Fibroblast of lung (primary cell): Measurements from ENCODE around the gene FHAD1. TPM values are rescaled to one million over a fixed set of nuclear protein-coding genes. Genes with fewer than 3 reads are reported as not detected.

Experiments
- DNase-seq, 2 donors: peaks; one replicate each; pipeline versions ENCODE4 v3.0.0 to v3.0.0-alpha.2; 2010; ENCODE audit warnings: low read depth in 2 of 2
- H2AFZ ChIP-seq: 2 replicates; pipeline ENCODE4 v1.5.1; 2012; ENCODE audit warnings: low read length, control low read depth, inconsistent platforms
- H3K27ac ChIP-seq: 2 replicates; pipeline ENCODE4 v1.5.1; 2011; ENCODE audit warnings: low read length, control low read depth; ENCODE audit not compliant: insufficient read depth
- H3K27me3 ChIP-seq: 2 replicates; pipeline ENCODE4 v1.5.1; 2011; ENCODE audit warnings: mild to moderate bottlenecking, low read length; ENCODE audit not compliant: control insufficient read depth, insufficient read depth
- H3K36me3 ChIP-seq: 2 replicates; pipeline ENCODE4 v1.5.1; 2011; ENCODE audit warnings: low read length; ENCODE audit not compliant: control insufficient read depth, insufficient read depth
- H3K4me1 ChIP-seq: 2 replicates; pipeline ENCODE4 v1.5.1; 2011; ENCODE audit warnings: low read length; ENCODE audit not compliant: control insufficient read depth, insufficient read depth; ENCODE audit errors: extremely low read depth
- H3K4me2 ChIP-seq: 2 replicates; pipeline ENCODE4 v1.5.1; 2011; ENCODE audit warnings: low read length, control low read depth; ENCODE audit not compliant: insufficient read depth; ENCODE audit errors: extremely low read depth
- H3K4me3 ChIP-seq, 4 experiments: fragments of 200-600 bp in 1 of 4; sonication (generic) in 1 of 4; replicated peaks in 1 of 4; 2 replicates each; pipeline ENCODE4 v1.5.1; 2011 to 2016; ENCODE audit warnings: low read length in 4 of 4, low read depth in 3 of 4, mild to moderate bottlenecking in 3 of 4, control low read depth in 2 of 4, inconsistent platforms in 1 of 4, mixed read lengths in 1 of 4; ENCODE audit not compliant: insufficient read depth in 1 of 4; ENCODE audit errors: control extremely low read depth in 1 of 4
- H3K79me2 ChIP-seq: 2 replicates; pipeline ENCODE4 v1.5.1; 2012; ENCODE audit warnings: mild to moderate bottlenecking, low read length, inconsistent platforms; ENCODE audit not compliant: control insufficient read depth, insufficient read depth
- H3K9ac ChIP-seq: 2 replicates; pipeline ENCODE4 v1.5.1; 2011; ENCODE audit warnings: mild to moderate bottlenecking, low read length, control low read depth; ENCODE audit not compliant: insufficient read depth
- H3K9me3 ChIP-seq: 2 replicates; pipeline ENCODE4 v1.5.1; 2012; ENCODE audit warnings: low read depth, low read length; ENCODE audit not compliant: control insufficient read depth, insufficient read depth
- H4K20me1 ChIP-seq: 2 replicates; pipeline ENCODE4 v1.5.1; 2011; ENCODE audit warnings: low read length; ENCODE audit not compliant: control insufficient read depth, insufficient read depth; ENCODE audit errors: extremely low read depth
- EZH2 ChIP-seq: IDR thresholded peaks from 2 replicates; pipeline ENCODE4 v1.5.1; 2012; ENCODE audit warnings: low read length, control low read depth, mild to moderate bottlenecking; ENCODE audit errors: missing control alignments
- polyA plus RNA-seq, 2 donors: library from polyadenylated mRNA; depleted of rRNA in 1 of 2; stranded (reverse) in 1 of 2; unstranded in 1 of 2; fragments of >200 nt; gene quantifications; 2 replicates each; pipeline ENCODE4 v1.2.1, GENCODE V29; 2011 to 2012; ENCODE audit warnings: missing spikeins in 1 of 2
- total RNA-seq: library from RNA; depleted of rRNA; stranded (reverse); fragments of >200 nt; gene quantifications from 2 replicates; pipeline ENCODE4 v1.2.1, GENCODE V29; 2014
- TF ChIP-seq, protein P1 (sequence below), 2 donors: IDR thresholded peaks in 1 of 2; conservative IDR thresholded peaks in 1 of 2; 1 replicate in 1 of 2; 2 replicates in 1 of 2; pipeline ENCODE4 v1.5.1; 2011 to 2012; ENCODE audit warnings: low read length in 2 of 2, control low read depth in 1 of 2, inconsistent platforms in 1 of 2, low read depth in 1 of 2, mild to moderate bottlenecking in 1 of 2

Gene FHAD1
- total and polyA plus RNA-seq, 2 donors (not counting 1 experiment from before 2014, with no cell fraction given): 0.09 to 0.66 TPM

GRCh38 chr1:15410223-15410883, 163.3 kb downstream of the FHAD1 start:
- Histone ChIP-seq H3K27me3 (no peaks in the 10 kb centered on the region), H3K9me3 (no peaks in the 10 kb centered on the region), H4K20me1 (no peaks in the 10 kb centered on the region), H3K4me3 (peak overlapping the region; percentile 61 to 84 (median 72)), H3K79me2 (peaks cover 43% of the 10 kb centered on the region), H3K27ac (peak overlapping the region; percentile 69), H3K9ac (peak overlapping the region; percentile 85), H3K4me2 (peak overlapping the region; percentile 90), H2AFZ (no peak overlapping the region), H3K4me1 (peaks cover 17% of the 10 kb centered on the region), H3K36me3 (no peaks in the 10 kb centered on the region)
- DNase-seq: no peak
- TF ChIP-seq, protein P1, sequence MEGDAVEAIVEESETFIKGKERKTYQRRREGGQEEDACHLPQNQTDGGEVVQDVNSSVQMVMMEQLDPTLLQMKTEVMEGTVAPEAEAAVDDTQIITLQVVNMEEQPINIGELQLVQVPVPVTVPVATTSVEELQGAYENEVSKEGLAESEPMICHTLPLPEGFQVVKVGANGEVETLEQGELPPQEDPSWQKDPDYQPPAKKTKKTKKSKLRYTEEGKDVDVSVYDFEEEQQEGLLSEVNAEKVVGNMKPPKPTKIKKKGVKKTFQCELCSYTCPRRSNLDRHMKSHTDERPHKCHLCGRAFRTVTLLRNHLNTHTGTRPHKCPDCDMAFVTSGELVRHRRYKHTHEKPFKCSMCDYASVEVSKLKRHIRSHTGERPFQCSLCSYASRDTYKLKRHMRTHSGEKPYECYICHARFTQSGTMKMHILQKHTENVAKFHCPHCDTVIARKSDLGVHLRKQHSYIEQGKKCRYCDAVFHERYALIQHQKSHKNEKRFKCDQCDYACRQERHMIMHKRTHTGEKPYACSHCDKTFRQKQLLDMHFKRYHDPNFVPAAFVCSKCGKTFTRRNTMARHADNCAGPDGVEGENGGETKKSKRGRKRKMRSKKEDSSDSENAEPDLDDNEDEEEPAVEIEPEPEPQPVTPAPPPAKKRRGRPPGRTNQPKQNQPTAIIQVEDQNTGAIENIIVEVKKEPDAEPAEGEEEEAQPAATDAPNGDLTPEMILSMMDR (conservative IDR thresholded peaks at IDR 0.05 in 1 of 2, IDR thresholded peaks at IDR 0.05 in 1 of 2; ENCODE audit: low read depth in 1 of 2, low read length in 2 of 2): no peak
- TF ChIP-seq EZH2: no peak

DNA sequence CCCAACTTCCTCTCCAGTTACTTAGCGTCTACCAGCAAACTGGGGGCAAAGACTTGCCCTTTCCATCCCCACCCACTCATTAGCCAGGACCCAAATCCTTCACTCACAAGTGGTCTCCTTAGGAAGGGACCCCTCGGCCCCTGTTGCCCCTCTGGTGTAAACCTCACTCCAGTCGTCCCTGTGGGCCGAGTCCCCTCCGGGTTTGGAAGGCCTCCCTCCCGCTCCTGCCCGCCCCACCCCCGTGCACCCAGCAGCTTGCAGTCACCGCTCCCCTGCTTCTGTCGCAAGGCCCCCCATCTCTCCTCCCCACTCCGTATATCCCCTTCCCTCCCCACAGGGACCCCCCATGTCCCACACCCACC, 163.8 kb downstream of the FHAD1 start:
- Histone ChIP-seq H3K4me3 (peak overlapping the region; percentile 61 to 84 (median 72)), H3K27me3 (no peaks in the 10 kb centered on the region), H3K27ac (peak overlapping the region; percentile 69), H4K20me1 (no peaks in the 10 kb centered on the region), H3K4me1 (peaks cover 20% of the 10 kb centered on the region), H3K79me2 (peaks cover 43% of the 10 kb centered on the region), H3K9me3 (no peaks in the 10 kb centered on the region), H2AFZ (no peak overlapping the region), H3K36me3 (no peaks in the 10 kb centered on the region), H3K9ac (peak overlapping the region; percentile 85), H3K4me2 (peak overlapping the region; percentile 90)
- TF ChIP-seq, protein P1 (conservative IDR thresholded peaks at IDR 0.05 in 1 of 2, IDR thresholded peaks at IDR 0.05 in 1 of 2; ENCODE audit: low read depth in 1 of 2, low read length in 2 of 2): no peak
- no peak for TF ChIP-seq EZH2
- DNase-seq: no peak

DNA sequence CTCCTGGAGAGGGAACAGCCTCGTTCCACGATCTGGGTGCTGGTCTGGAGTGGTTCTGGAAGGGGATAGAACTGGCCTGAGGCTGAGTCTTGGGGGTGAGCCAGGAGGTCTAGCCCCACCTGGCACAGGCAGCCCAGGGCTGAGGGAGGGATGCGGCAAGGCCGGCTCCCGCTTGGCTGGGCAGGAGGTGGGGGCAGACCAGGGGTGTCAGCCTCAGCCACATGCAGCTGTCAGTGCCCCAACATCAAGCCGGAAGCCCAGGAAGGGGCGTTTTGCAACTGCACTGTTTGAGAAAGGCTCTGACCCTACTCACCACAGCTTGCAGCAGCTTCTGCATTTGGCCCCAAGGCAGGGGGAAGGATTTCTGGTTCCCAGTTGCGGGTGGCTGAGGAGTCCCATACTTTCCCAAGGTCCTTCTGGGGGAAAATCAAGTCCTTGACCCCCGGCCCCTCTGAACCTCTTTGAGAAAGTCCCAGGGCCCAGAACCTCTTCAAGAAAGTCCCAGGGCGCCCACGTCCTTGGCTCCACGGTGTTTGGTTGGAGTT, 164.6 kb downstream of the FHAD1 start:
- Histone ChIP-seq H3K9ac (peak overlapping the region; percentile 20), H3K4me2 (peak overlapping the region; percentile 85), H3K4me3 (peak overlapping the region; percentile 36 to 84 (median 56)), H2AFZ (no peak overlapping the region), H3K27ac (no peak overlapping the region), H3K9me3 (no peaks in the 10 kb centered on the region), H3K4me1 (peaks cover 24% of the 10 kb centered on the region), H3K79me2 (peaks cover 43% of the 10 kb centered on the region), H3K27me3 (no peaks in the 10 kb centered on the region), H4K20me1 (no peaks in the 10 kb centered on the region), H3K36me3 (no peaks in the 10 kb centered on the region)
- TF ChIP-seq EZH2: no peak
- TF ChIP-seq, protein P1 (conservative IDR thresholded peaks at IDR 0.05 in 1 of 2, IDR thresholded peaks at IDR 0.05 in 1 of 2; ENCODE audit: low read depth in 1 of 2, low read length in 2 of 2): no peak
- DNase-seq: peak in 1 of 2 donors; percentile 53
